Heart left ventricle (tissue), 16 donors: Measurements from ENCODE around the gene AMER3. TPM values are rescaled to one million over a fixed set of nuclear protein-coding genes. Genes with fewer than 3 reads are reported as not detected.

ENCODE experiments used
- ATAC-seq, 4 donors: fragments of 200-7000 bp; cut with Tn5 transposase; one replicate each; pipeline ENCODE4 v1.9.1; 2020 to 2022; ENCODE audit warnings: moderate library complexity in 4 of 4, mild to moderate bottlenecking in 3 of 4, moderate number of reproducible peaks in 1 of 4
- DNase-seq, 5 donors: peaks; one replicate each; pipeline ENCODE4 v3.0.0-alpha.2; 2020
- H3K27ac ChIP-seq, 12 donors: fragments of 200-600 bp; sonication (generic) in 4 of 12; one replicate each; pipeline versions ENCODE4 v1.5.0 to v1.8.0; 2016 to 2022; ENCODE audit warnings: mild to moderate bottlenecking in 2 of 12
- H3K27me3 ChIP-seq, 9 donors: fragments of 200-600 bp; sonication (generic) in 2 of 9; one replicate each; pipeline versions ENCODE4 v1.5.1 to v1.8.0; 2016 to 2022; ENCODE audit warnings: mild to moderate bottlenecking in 3 of 9
- H3K36me3 ChIP-seq, 9 donors: fragments of 200-600 bp; sonication (generic) in 2 of 9; one replicate each; pipeline versions ENCODE4 v1.5.0 to v1.8.0; 2018 to 2022; ENCODE audit warnings: mild to moderate bottlenecking in 2 of 9
- H3K4me1 ChIP-seq, 12 donors: fragments of 200-600 bp; sonication (generic) in 4 of 12; one replicate each; pipeline versions ENCODE4 v1.5.0 to v1.8.0; 2016 to 2022; ENCODE audit warnings: mild to moderate bottlenecking in 3 of 12
- H3K4me3 ChIP-seq, 12 donors: fragments of 200-600 bp; sonication (generic) in 4 of 12; one replicate each; pipeline versions ENCODE4 v1.5.0 to v1.8.0; 2017 to 2022; ENCODE audit warnings: mild to moderate bottlenecking in 9 of 12, moderate library complexity in 4 of 12
- H3K9me3 ChIP-seq, 12 donors: fragments of 200-600 bp; sonication (generic) in 4 of 12; one replicate each; pipeline versions ENCODE4 v1.5.0 to v1.8.0; 2016 to 2022; ENCODE audit warnings: mild to moderate bottlenecking in 1 of 12
- CTCF ChIP-seq, 12 donors: fragments of 200-600 bp; sonication (generic) in 4 of 12; IDR thresholded peaks; one replicate each; pipeline versions ENCODE4 v1.5.0 to v1.8.0; 2018 to 2022; ENCODE audit warnings: antibody characterized with exemption in 12 of 12, mild to moderate bottlenecking in 5 of 12
- POLR2A ChIP-seq, 2 donors: fragments of 450-650 bp; IDR thresholded peaks; one replicate each; pipeline ENCODE4 v1.6.1; 2017; ENCODE audit warnings: antibody characterized with exemption in 2 of 2, mild to moderate bottlenecking in 2 of 2, moderate library complexity in 2 of 2
- WGBS, 4 donors: extraction: QIAGEN DNeasy Blood & Tissue Kit in 2 of 4; methylation state at CpG; one replicate each; pipeline versions ENCODE4 v1.1.5 to v1.1.7; 2013 to 2018; 5-methylcytosine and 5-hydroxymethylcytosine counted together
- intact Hi-C, 10 donors: fragments of 100-400 bp; cut with DNase I; formaldehyde crosslinking; loops; one replicate each; pipeline versions ENCODE4 v1.11.1 to v1.14.2; 2022
- polyA plus RNA-seq, 2 donors: library from polyadenylated mRNA; stranded (reverse); fragments of 200-250 nt; gene quantifications; one replicate each; pipeline ENCODE4 v1.2.3, GENCODE V29; 2013
- total RNA-seq, 9 donors: library from RNA; depleted of rRNA in 2 of 9; stranded (reverse); fragments of >200 nt in 2 of 9; fragmentation: NEBNext Ultra II Directional in 3 of 9; extraction: Animal tissue kit (Norgen Biotek cat#: 25700) in 3 of 9; gene quantifications; one replicate each; pipeline versions ENCODE4 v1.1.0 to v1.2.4, GENCODE V29; 2016 to 2023
- donor health status: ischemic (EF 13 %, LVEDD 7.1; RV severe dilation, severe dysfunction).
- donor health status: healthy with polysubstance abuse.
- donor health status: DM: no; HTN: yes; CAD: no.
- donor health status: DM: no; HTN: no; CAD: no.
- donor health status: ischemic (EF 25% LVEDD 6.9; RV normal size, moderate dysfunction).
- donor health status: ischemic (EF 25% LVEDD 5.7; RV mildly dilated, moderate dysfunction).
- donor health status: healthy.
- donor health status: DM: yes; HTN: yes; CAD: no.
- donor health status: ischemic (EF 35%, LVEDD 5.7; RV mildly dilated, moderate dysfunction).
- donor health status: nonischemic (EF 11% LVEDD 7.7; RV severe dilation, severe dysfunction).
- donor health status: DM: yes; HTN: yes; CAD: no.
- donor health status: PGD.
- donor health status: ischemic (EF 29% LVEDD 5.4; RV normal size, mild dysfunction).
- donor health status: nonischemic (EF 23%, LVEDD 6.1; RV moderate dilation, normal function).

The AMER3 gene
- total and polyA plus RNA-seq, 11 donors, result not detected

GRCh38 chr2:130744287-130745117, 10.8 kb upstream of the AMER3 start:
- peaks cover 0 to 37% (median 7%) of the 10 kb centered on the region in 9 donors for H3K27me3 ChIP-seq

GRCh38 chr2:130749078-130749477, 6.3 kb upstream of the AMER3 start:
- H3K27me3 ChIP-seq, result peaks cover 0 to 29% (median 3%) of the 10 kb centered on the region in 9 donors
- H3K9me3 ChIP-seq, result no peaks in the 10 kb centered on the region
- TF ChIP-seq CTCF (IDR thresholded peaks at IDR 0.05), result no peak
- TF ChIP-seq POLR2A (IDR thresholded peaks at IDR 0.05), result no peak
- peaks cover 0 to 7% (median 0%) of the 10 kb centered on the region in 12 donors for H3K4me1 ChIP-seq
- H3K36me3 ChIP-seq, result no peaks in the 10 kb centered on the region
- ATAC-seq, result no peak
- WGBS, 4 donors, result 77 to 86% (median 83%) methylated on average over 9 of the region's 9 CpGs
- no peak overlapping the region for H3K27ac ChIP-seq
- intact Hi-C loops, result no loop called here
- no peak for DNase-seq
- no peak overlapping the region for H3K4me3 ChIP-seq

More at GRCh38 chr2:130744287-130745117, 10.8 kb upstream of the AMER3 start:
- no peak overlapping the region for H3K27ac ChIP-seq
- peak; percentile 61 to 95 (median 80) for ATAC-seq
- H3K4me3 ChIP-seq, result no peak overlapping the region
- WGBS, 4 donors, result 17 to 24% (median 21%) methylated on average over 9 to 20 of the region's 20 CpGs
- no peaks in the 10 kb centered on the region for H3K36me3 ChIP-seq
- H3K4me1 ChIP-seq, result peaks cover 0 to 7% (median 0%) of the 10 kb centered on the region in 12 donors
- intact Hi-C loops, result no loop called here
- TF ChIP-seq CTCF (IDR thresholded peaks at IDR 0.05), result no peak
- TF ChIP-seq POLR2A (IDR thresholded peaks at IDR 0.05), result no peak
- DNase-seq, result peak in 2 of 5 donors; percentile 40 to 43
- no peaks in the 10 kb centered on the region for H3K9me3 ChIP-seq

GRCh38 chr2:130749641-130750040, 5.7 kb upstream of the AMER3 start:
- no peak for DNase-seq
- no peak for ATAC-seq
- intact Hi-C loops, result no loop called here
- no peak overlapping the region for H3K4me3 ChIP-seq
- 78 to 81% (median 79%) methylated on average over 6 of the region's 6 CpGs for WGBS, 4 donors
- H3K9me3 ChIP-seq, result no peaks in the 10 kb centered on the region
- H3K36me3 ChIP-seq, result no peaks in the 10 kb centered on the region
- H3K27ac ChIP-seq, result no peak overlapping the region
- TF ChIP-seq POLR2A (IDR thresholded peaks at IDR 0.05) (no peak), CTCF (IDR thresholded peaks at IDR 0.05) (no peak)
- peaks cover 0 to 4% (median 0%) of the 10 kb centered on the region in 12 donors for H3K4me1 ChIP-seq
- H3K27me3 ChIP-seq, result peaks cover 0 to 29% (median 3%) of the 10 kb centered on the region in 9 donors

GRCh38 chr2:130754811-130755210, 529 bp upstream of the AMER3 start:
- no peaks in the 10 kb centered on the region for H3K9me3 ChIP-seq
- DNase-seq (no peak), ATAC-seq (no peak)
- TF ChIP-seq POLR2A (IDR thresholded peaks at IDR 0.05) (no peak), CTCF (IDR thresholded peaks at IDR 0.05) (no peak)
- H3K27me3 ChIP-seq, result peaks cover 16 to 62% (median 35%) of the 10 kb centered on the region in 9 donors
- H3K4me1 ChIP-seq, result peaks cover 0 to 15% (median 0%) of the 10 kb centered on the region in 12 donors
- WGBS, 4 donors, result 31 to 40% (median 36%) methylated on average over 8 of the region's 8 CpGs
- no peaks in the 10 kb centered on the region for H3K36me3 ChIP-seq
- no peak overlapping the region for H3K4me3 ChIP-seq
- H3K27ac ChIP-seq, result no peak overlapping the region
- intact Hi-C loops, result no loop called here
